C4-2B (cell line): ENCODE results near the gene ZDHHC14.

Experiments
- ZFX ChIP-seq: fragments of 450-650 bp; IDR thresholded peaks from 2 replicates; pipeline ENCODE4 v1.6.1; 2017
- TF ChIP-seq, protein P1 (sequence below): fragments of 450-650 bp; conservative IDR thresholded peaks from 2 replicates; pipeline ENCODE4 v1.5.1; 2017; ENCODE audit warnings: mild to moderate bottlenecking

GRCh38 chr6:157688960-157689599 lies 308.1 kb downstream of the ZDHHC14 start:
- TF ChIP-seq, protein P1, sequence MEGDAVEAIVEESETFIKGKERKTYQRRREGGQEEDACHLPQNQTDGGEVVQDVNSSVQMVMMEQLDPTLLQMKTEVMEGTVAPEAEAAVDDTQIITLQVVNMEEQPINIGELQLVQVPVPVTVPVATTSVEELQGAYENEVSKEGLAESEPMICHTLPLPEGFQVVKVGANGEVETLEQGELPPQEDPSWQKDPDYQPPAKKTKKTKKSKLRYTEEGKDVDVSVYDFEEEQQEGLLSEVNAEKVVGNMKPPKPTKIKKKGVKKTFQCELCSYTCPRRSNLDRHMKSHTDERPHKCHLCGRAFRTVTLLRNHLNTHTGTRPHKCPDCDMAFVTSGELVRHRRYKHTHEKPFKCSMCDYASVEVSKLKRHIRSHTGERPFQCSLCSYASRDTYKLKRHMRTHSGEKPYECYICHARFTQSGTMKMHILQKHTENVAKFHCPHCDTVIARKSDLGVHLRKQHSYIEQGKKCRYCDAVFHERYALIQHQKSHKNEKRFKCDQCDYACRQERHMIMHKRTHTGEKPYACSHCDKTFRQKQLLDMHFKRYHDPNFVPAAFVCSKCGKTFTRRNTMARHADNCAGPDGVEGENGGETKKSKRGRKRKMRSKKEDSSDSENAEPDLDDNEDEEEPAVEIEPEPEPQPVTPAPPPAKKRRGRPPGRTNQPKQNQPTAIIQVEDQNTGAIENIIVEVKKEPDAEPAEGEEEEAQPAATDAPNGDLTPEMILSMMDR: peak; percentile 43
- no peak for TF ChIP-seq ZFX
